NCI-H1092 (cell line): ENCODE data around the gene BTNL8.

Experiments
- DNase-seq: peaks from one replicate; lab custom pipeline; 2025; lab: John Stamatoyannopoulos, UW

The BTNL8 gene

DNA sequence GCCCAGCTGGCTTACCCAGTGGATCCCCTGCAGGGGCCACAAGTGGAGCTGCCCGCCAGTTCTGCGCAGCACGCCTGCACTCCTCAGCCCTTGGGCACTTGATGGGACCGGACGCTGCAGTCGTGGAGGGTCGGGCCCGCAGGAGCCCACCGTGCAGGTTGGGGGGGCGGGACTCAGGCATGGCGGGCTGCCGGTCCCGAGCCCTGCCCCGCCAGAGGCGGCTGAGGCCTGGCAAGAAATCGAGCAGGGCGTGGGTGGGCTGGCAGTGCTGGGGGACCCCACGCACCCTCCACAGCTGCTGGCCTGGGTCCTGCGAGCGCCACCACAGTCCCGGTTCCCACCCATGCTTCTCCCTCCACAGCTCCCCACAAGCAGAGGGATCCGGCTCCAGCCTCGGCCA is 70.4 kb downstream of the BTNL8 start:
- DNase-seq, result no peak

DNA sequence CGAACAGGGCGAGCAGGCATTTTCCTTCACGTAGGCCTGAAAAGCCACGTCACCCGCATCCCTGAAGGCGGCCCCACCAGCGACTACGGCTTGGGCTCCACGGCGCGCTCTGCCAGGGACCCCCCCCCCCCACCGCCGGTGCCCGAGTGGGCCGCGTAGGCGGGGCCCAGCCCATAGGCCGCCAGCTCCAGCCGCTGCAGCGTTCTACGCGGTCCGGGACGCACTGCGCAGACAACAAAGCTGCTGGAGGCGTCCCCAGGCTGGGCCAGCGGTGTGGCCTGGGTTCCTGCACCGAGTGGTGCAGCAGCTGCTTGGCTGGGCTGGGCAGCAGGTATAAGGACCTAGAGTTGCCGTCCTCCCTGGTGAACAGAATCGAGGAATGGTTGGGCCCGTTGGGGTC is 71.4 kb downstream of the BTNL8 start:
- DNase-seq, result no peak

DNA sequence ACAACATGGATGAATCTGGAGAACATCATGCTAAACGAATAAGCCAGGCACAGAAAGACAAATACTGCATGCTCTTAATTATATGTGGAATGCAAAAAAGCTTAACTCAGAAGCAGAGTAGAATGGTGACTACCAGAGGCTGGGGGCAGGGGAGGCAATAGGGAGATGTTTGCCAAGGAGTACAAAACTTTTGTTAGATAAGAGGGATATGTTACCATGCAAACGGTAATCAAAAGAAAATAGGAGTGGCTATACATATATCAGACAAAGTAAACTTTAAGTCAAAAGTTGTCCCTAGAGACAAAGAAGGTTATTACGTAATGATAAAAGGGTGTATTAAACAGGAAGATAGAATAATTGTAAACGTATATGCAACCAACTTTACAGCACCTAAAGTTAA is 71.9 kb downstream of the BTNL8 start:
- DNase-seq, result no peak

DNA sequence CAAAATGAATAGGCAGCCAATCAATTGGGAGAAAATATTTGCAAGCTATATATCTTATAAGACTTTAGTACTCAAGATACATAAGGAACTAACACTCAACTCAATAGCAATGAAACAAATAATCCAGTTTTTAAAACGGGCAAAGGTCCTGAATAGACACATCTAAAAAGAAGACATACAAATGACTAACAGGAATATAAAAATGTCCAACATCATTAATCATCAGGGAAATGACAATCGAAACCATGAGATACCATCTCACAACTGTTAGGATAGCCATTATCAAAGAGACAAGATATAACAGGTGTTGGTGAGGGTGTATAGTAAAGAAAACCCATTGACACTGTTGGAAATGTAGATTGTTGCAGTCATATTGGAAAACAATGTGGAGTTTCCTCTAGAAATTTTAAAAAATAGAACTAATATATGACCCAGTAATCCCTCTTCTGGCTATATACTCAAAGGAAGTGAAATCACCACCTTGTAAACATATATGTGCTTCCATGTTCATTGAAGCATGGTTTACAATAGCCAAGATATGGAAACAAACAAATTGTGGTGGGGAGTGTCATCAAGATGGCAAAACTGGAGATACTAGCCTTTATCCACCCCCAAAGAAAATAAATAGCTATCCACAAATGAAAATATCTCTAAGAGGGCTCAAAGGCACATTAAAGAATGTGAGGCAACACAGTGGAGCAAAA is 75.8 kb downstream of the BTNL8 start:
- DNase-seq, result no peak

GRCh38 chr5:180975338-180975737 is 76.4 kb downstream of the BTNL8 start:
- no peak for DNase-seq

DNA sequence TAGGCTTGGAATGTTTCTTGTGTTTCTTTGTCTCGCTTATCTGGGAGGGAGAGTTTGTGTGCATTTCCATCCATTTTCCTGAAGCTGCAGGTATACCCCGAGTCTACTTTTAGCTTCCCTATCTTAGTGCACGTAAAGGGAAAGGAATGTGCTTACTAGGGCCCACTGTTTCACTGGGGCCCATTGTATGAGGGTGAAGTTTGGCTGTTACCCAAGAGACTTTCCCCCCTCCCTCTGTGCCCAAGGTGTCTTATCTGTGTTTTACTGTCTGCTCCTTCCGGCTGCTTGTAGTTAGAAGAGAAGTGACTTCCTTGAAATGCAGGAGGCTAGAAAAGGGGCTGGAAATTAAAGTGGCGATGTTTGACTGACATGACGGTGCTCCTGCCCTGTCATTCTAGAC is 77.6 kb downstream of the BTNL8 start:
- DNase-seq, result no peak

DNA sequence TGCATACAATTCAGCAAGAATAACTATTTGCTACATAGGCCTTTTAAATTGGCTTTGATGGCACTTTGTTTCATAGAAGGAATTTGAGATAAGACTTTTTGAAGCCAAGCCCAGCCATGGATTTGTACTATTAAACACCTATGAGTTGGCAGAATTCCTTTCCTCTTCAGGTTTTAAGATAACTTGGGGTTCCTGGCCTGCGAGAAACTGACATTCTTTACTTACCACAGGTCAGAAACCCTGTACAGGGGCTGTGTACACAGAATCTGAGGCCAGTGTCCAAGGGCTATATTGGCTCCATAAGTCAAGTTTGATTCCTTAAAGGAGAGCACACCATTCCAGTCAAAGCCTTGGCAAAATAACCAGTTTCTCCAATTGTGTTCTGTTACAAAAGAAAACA is 78.9 kb downstream of the BTNL8 start:
- no peak for DNase-seq

DNA sequence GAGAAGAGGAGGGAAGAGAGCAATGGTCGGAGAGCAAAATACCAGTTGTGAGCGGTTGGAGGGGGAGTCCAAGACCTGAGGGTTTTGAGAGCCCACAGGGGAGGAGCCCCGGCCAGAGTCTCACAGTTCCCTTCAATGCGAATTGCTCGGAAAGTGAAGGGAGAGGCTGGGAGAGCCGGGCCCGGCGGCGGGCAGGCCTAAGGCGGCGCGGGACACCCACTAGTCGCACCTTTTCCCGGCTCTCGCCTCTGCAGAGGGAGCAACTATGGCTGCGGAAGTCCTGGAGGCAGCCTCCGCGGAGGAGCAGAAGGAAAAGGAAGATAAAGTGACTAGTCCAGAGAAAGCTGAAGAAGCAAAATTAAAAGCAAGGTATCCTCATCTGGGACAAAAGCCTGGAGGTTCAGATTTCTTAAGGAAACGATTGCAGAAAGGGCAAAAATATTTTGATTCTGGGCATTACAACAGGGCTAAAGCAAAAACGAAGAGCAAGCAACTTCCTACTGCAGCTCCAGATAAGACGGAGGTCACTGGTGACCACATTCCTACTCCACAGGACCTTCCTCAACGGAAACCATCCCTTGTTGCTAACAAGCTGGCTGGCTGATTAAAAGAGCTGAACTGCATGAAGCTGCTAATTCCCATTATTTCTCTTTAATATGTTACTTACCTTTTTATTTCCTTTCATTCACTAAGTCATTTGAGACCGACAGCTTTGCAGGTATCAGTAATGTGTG is 83.2 kb downstream of the BTNL8 start:
- no peak for DNase-seq

- DNase-seq, result no peak
Observed at GRCh38 chr5:180988016-180988415, 89.1 kb downstream of the BTNL8 start.

- DNase-seq, result no peak
Observed at GRCh38 chr5:180988592-180988991, 89.6 kb downstream of the BTNL8 start, which contains the start of gene BTNL3. BTNL3 (plus strand) TSS chr5:180988846; CDS start chr5:180989029, 183 bp downstream.

DNA sequence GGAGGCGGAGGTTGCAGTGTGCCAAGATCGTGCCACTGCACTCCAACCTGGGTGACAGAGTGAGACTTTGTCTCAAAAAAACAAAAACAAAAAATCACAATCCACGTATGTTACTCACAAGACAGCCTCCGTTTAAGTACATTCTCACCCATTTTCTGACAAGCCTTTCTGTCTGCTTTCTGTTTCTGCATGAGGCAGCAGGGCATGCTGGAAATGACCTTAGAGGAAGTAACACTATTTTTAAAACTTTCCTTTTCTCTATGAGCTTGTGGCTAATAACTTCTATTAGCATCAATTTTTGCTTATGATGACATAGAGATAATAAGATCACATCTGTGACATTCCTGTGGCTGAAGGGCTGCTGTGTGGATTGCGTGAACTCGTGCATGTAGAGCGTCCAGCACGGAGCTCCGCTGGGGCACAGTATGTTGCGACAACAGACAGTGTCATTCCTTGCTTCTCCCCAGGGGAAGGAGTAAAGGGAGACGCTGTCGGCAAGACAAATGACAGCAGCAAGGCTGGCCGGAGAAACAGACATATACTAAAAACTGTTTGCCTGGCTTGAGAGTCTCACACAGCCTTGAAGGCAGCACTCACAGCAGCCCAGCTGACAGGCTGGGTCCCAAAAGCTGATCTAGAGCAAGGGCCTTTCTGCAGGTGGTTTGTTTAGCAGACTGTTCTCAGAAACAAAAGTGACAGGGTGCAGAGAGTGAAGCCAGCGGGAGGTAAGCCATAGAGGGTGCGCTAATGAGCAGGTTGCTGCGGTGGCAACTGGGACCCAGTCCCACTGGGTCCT is 91.3 kb downstream of the BTNL8 start:
- no peak for DNase-seq

DNA sequence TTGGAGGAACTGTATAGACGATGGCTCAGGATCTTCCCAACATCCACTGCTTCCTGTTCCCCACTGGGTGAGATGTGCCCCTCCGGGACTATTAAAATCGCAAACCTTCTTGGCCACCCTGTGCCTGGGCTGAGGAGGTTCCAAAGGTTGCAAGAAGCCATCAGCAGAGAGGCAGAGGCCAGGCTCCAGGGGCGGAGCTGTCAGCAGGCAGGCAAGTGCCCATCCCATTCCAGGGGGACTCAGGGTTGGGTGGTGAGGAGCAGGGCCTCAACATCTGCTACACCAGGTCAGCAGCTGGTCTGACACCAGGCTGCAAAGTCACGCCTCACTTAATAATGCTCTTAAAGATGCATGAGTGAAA is 91.9 kb downstream of the BTNL8 start:
- no peak for DNase-seq
